Keratinocyte (primary cell): ENCODE data around the gene BNC2.

Experiments used
- CTCF ChIP-seq, 3 experiments: IDR thresholded peaks in 1 of 3; conservative IDR thresholded peaks in 1 of 3; optimal IDR thresholded peaks in 1 of 3; 2 replicates in 2 of 3; 3 replicates in 1 of 3; pipeline versions ENCODE3 to v1.5.1; 2011; ENCODE audit warnings: low read length in 3 of 3, mild to moderate bottlenecking in 3 of 3, moderate library complexity in 2 of 3, control low read depth in 1 of 3, inconsistent platforms in 1 of 3; ENCODE audit not compliant: insufficient read depth in 2 of 3; ENCODE audit errors: extremely low read depth in 1 of 3
- EZH2 ChIP-seq: IDR thresholded peaks from one replicate; pipeline ENCODE4 v1.6.1; 2012; ENCODE audit warnings: inconsistent platforms, mild to moderate bottlenecking, low read length, moderate library complexity

- TF ChIP-seq CTCF (optimal IDR thresholded peaks at IDR 0.05 in 1 of 3, IDR thresholded peaks at IDR 0.05 in 1 of 3, conservative IDR thresholded peaks at IDR 0.05 in 1 of 3; ENCODE audit: extremely low read depth in 1 of 3, insufficient read depth in 2 of 3, low read length in 3 of 3) (no peak), EZH2 (no peak)
Measured at GRCh38 chr9:16817514-16817913, 53.0 kb downstream of the BNC2 start.
